OCI-LY3 (cell line): Measurements from ENCODE around the gene CDC25B.

Experiments
- H2AFZ ChIP-seq: fragments of 200-600, 300-600 bp; shearing (Covaris generic); 2 replicates; pipeline ENCODE4 v1.6.0; 2014; ENCODE audit warnings: antibody characterized with exemption, low read depth, low read length
- H3K27ac ChIP-seq: fragments of 200-600, 300-600 bp; sonication (generic); 2 replicates; pipeline ENCODE4 v1.5.1; 2014; ENCODE audit warnings: mild to moderate bottlenecking, low read length, moderate library complexity, mixed read lengths
- H3K27me3 ChIP-seq: fragments of 200-600, 300-600 bp; sonication (generic); 2 replicates; pipeline ENCODE4 v1.6.1; 2014; ENCODE audit warnings: low read depth, low read length, mixed read lengths
- H3K36me3 ChIP-seq: fragments of 200-600, 300-600 bp; sonication (generic); replicated peaks from 2 replicates; pipeline ENCODE3; 2014; ENCODE audit warnings: low read depth, low read length, mixed read lengths
- H3K4me1 ChIP-seq: fragments of 300-600, 200-600 bp; sonication (generic); 2 replicates; pipeline ENCODE4 v1.6.1; 2014; ENCODE audit warnings: low read length, mixed read lengths
- H3K4me2 ChIP-seq: fragments of 200-600, 300-600 bp; sonication (generic); 2 replicates; pipeline ENCODE4 v1.6.1; 2014; ENCODE audit warnings: low read length, mixed read lengths
- H3K4me3 ChIP-seq: fragments of 300-600, 200-600 bp; sonication (generic); 2 replicates; pipeline ENCODE4 v1.5.1; 2014; ENCODE audit warnings: antibody characterized with exemption, mild to moderate bottlenecking, low read length, moderate library complexity
- H3K79me2 ChIP-seq: fragments of 300-600, 200-600 bp; shearing (Covaris generic); 2 replicates; pipeline ENCODE4 v1.6.1; 2014; ENCODE audit warnings: mild to moderate bottlenecking, low read length, mixed read lengths
- H3K9ac ChIP-seq: fragments of 300-600, 200-600 bp; shearing (Covaris generic); 2 replicates; pipeline ENCODE4 v1.6.0; 2014; ENCODE audit warnings: mild to moderate bottlenecking, low read length, moderate library complexity
- H3K9me3 ChIP-seq: fragments of 200-600, 300-600 bp; shearing (Covaris generic); 2 replicates; pipeline ENCODE4 v1.6.1; 2014; ENCODE audit warnings: low read length, mixed read lengths; ENCODE audit not compliant: insufficient read depth
- H4K20me1 ChIP-seq: fragments of 200-600, 300-600 bp; sonication (generic); 2 replicates; pipeline ENCODE4 v1.6.1; 2016; ENCODE audit warnings: low read length, mixed read lengths; ENCODE audit not compliant: insufficient read depth
- EZH2phosphoT487 ChIP-seq: fragments of 200-600 bp; shearing (Covaris generic); IDR thresholded peaks from 2 replicates; pipeline ENCODE4 v1.6.1; 2018; ENCODE audit warnings: antibody characterized with exemption, mixed run types, low read depth
- TF ChIP-seq, protein P1 (sequence below): fragments of 200-600, 300-600 bp; sonication (generic); IDR thresholded peaks from 2 replicates; pipeline ENCODE4 v1.5.1; 2014; ENCODE audit warnings: antibody characterized with exemption, low read length, low read depth

CDC25B gene

DNA sequence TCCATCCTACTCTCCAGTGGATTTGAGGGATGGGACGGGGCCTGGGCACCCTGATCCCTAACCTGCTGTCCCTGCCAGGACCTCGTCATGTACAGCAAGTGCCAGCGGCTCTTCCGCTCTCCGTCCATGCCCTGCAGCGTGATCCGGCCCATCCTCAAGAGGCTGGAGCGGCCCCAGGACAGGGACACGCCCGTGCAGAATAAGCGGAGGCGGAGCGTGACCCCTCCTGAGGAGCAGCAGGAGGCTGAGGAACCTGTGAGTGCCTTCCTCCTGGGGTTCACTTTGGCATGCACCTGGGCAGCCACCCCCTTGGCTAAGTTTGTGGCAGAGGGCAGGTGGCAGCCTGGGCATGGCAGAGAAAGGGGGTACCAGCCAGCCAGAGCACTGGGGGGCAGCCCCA is 5.7 kb downstream of the CDC25B start:
- TF ChIP-seq, protein P1, sequence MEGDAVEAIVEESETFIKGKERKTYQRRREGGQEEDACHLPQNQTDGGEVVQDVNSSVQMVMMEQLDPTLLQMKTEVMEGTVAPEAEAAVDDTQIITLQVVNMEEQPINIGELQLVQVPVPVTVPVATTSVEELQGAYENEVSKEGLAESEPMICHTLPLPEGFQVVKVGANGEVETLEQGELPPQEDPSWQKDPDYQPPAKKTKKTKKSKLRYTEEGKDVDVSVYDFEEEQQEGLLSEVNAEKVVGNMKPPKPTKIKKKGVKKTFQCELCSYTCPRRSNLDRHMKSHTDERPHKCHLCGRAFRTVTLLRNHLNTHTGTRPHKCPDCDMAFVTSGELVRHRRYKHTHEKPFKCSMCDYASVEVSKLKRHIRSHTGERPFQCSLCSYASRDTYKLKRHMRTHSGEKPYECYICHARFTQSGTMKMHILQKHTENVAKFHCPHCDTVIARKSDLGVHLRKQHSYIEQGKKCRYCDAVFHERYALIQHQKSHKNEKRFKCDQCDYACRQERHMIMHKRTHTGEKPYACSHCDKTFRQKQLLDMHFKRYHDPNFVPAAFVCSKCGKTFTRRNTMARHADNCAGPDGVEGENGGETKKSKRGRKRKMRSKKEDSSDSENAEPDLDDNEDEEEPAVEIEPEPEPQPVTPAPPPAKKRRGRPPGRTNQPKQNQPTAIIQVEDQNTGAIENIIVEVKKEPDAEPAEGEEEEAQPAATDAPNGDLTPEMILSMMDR: no peak
- no peak for TF ChIP-seq EZH2phosphoT487
- peaks cover 3% of the 10 kb centered on the region for H3K79me2 ChIP-seq
- no peak overlapping the region for H3K4me3 ChIP-seq
- peaks cover 26% of the 10 kb centered on the region for H3K4me1 ChIP-seq
- H3K27me3 ChIP-seq: no peaks in the 10 kb centered on the region
- no peak overlapping the region for H3K4me2 ChIP-seq
- no peak overlapping the region for H3K27ac ChIP-seq
- H4K20me1 ChIP-seq: no peaks in the 10 kb centered on the region
- H2AFZ ChIP-seq: no peak overlapping the region
- H3K36me3 ChIP-seq: peaks cover 54% of the 10 kb centered on the region
- H3K9ac ChIP-seq: no peak overlapping the region
- H3K9me3 ChIP-seq: no peaks in the 10 kb centered on the region

GRCh38 chr20:3802524-3803239 is 6.6 kb downstream of the CDC25B start:
- Histone ChIP-seq H3K9me3 (no peaks in the 10 kb centered on the region), H3K27me3 (no peaks in the 10 kb centered on the region), H3K4me1 (peaks cover 18% of the 10 kb centered on the region), H3K4me3 (no peak overlapping the region), H3K9ac (no peak overlapping the region), H3K36me3 (peaks cover 53% of the 10 kb centered on the region), H3K4me2 (no peak overlapping the region), H2AFZ (no peak overlapping the region), H4K20me1 (no peaks in the 10 kb centered on the region), H3K79me2 (no peaks in the 10 kb centered on the region), H3K27ac (no peak overlapping the region)
- TF ChIP-seq, protein P1: no peak
- no peak for TF ChIP-seq EZH2phosphoT487

- H4K20me1 ChIP-seq: no peaks in the 10 kb centered on the region
- H3K4me1 ChIP-seq: peaks cover 16% of the 10 kb centered on the region; the same call in 1 of the 2 replicates
- no peak overlapping the region for H2AFZ ChIP-seq
- no peak overlapping the region for H3K4me2 ChIP-seq
- TF ChIP-seq EZH2phosphoT487: no peak
- TF ChIP-seq, protein P1: no peak
- no peak overlapping the region for H3K27ac ChIP-seq
- H3K9me3 ChIP-seq: no peaks in the 10 kb centered on the region
- no peak overlapping the region for H3K4me3 ChIP-seq
- no peaks in the 10 kb centered on the region for H3K79me2 ChIP-seq
- H3K27me3 ChIP-seq: no peaks in the 10 kb centered on the region
- H3K9ac ChIP-seq: no peak overlapping the region
- H3K36me3 ChIP-seq: peaks cover 49% of the 10 kb centered on the region
Measured at GRCh38 chr20:3803289-3803688, 7.2 kb downstream of the CDC25B start.

- Histone ChIP-seq H3K79me2 (no peaks in the 10 kb centered on the region), H3K27ac (no peak overlapping the region), H3K4me3 (no peak overlapping the region), H3K9ac (no peak overlapping the region), H3K4me1 (peaks cover 16% of the 10 kb centered on the region; the same call in 1 of the 2 replicates), H3K4me2 (no peak overlapping the region), H3K27me3 (no peaks in the 10 kb centered on the region), H3K36me3 (peaks cover 45% of the 10 kb centered on the region), H4K20me1 (no peaks in the 10 kb centered on the region), H3K9me3 (no peaks in the 10 kb centered on the region), H2AFZ (no peak overlapping the region)
- TF ChIP-seq, protein P1: no peak
- TF ChIP-seq EZH2phosphoT487: no peak
Measured at GRCh38 chr20:3803854-3804253, 7.7 kb downstream of the CDC25B start.
